ENCODE results near the gene FRMD4A.

- TF ChIP-seq CTCF (IDR thresholded peaks at IDR 0.05; ENCODE audit: insufficient read depth, low read length), result no peak
- no peak for TF ChIP-seq POLR2AphosphoS5 (IDR thresholded peaks at IDR 0.05; ENCODE audit: low read depth)
- TF ChIP-seq GABPA (IDR thresholded peaks at IDR 0.05; ENCODE audit: low read depth), result no peak
- TF ChIP-seq REST (IDR thresholded peaks at IDR 0.05; ENCODE audit: insufficient replicate concordance, low read depth), result no peak
- no peak for TF ChIP-seq SPI1 (IDR thresholded peaks at IDR 0.05; ENCODE audit: borderline replicate concordance, low read depth)
Measured at GRCh38 chr10:13636776-13637175, 693.9 kb downstream of the FRMD4A start.

Measured in HL-60 (cell line).